Measurements from ENCODE around the gene AUH. TPM values are rescaled to one million over a fixed set of nuclear protein-coding genes. Genes with fewer than 3 reads are reported as not detected.
"Not testable (repeated sequence)": the region's sequence is repeated elsewhere in the genome, so short reads cannot be mapped to it uniquely, and the experiment has no call there.

Gene AUH
- polyA plus RNA-seq, 1 donor, result 15.0 TPM

- DNase-seq (ENCODE audit: low read depth), result no peak
Observed at GRCh38 chr9:91208837-91209236, 152.9 kb downstream of the AUH start.

GRCh38 chr9:91208419-91208745, 153.3 kb downstream of the AUH start:
- DNase-seq (ENCODE audit: low read depth), result no peak

GRCh38 chr9:91207729-91208418, 153.8 kb downstream of the AUH start:
- no peak for DNase-seq (ENCODE audit: low read depth)

- no peak for DNase-seq (ENCODE audit: low read depth)
Observed at GRCh38 chr9:91207397-91207728, 154.4 kb downstream of the AUH start.

- DNase-seq (ENCODE audit: low read depth), result no peak
Observed at GRCh38 chr9:91206806-91207205, 154.9 kb downstream of the AUH start.

GRCh38 chr9:91202736-91203283, 158.9 kb downstream of the AUH start:
- DNase-seq (ENCODE audit: low read depth), result no peak

- no peak for DNase-seq (ENCODE audit: low read depth)
Observed at GRCh38 chr9:91200692-91201336, 160.9 kb downstream of the AUH start.

GRCh38 chr9:91199739-91200497, 161.8 kb downstream of the AUH start:
- no peak for DNase-seq (ENCODE audit: low read depth)

GRCh38 chr9:91198881-91199280, 162.8 kb downstream of the AUH start:
- DNase-seq (ENCODE audit: low read depth), result not testable (repeated sequence)

GRCh38 chr9:91198405-91198804, 163.3 kb downstream of the AUH start:
- DNase-seq (ENCODE audit: low read depth), result no peak

GRCh38 chr9:91197232-91198181, 164.2 kb downstream of the AUH start:
- DNase-seq (ENCODE audit: low read depth), result peak; percentile 94

GRCh38 chr9:91196103-91196950, 165.4 kb downstream of the AUH start:
- no peak for DNase-seq (ENCODE audit: low read depth)

GRCh38 chr9:91195372-91196012, 166.2 kb downstream of the AUH start:
- no peak for DNase-seq (ENCODE audit: low read depth)

GRCh38 chr9:91193658-91194391, 167.9 kb downstream of the AUH start:
- DNase-seq (ENCODE audit: low read depth), result no peak

GRCh38 chr9:91193087-91193657, 168.5 kb downstream of the AUH start:
- no peak for DNase-seq (ENCODE audit: low read depth)

- DNase-seq (ENCODE audit: low read depth), result no peak
Observed at GRCh38 chr9:91192381-91193086, 169.2 kb downstream of the AUH start.

GRCh38 chr9:91191411-91192380, 170.0 kb downstream of the AUH start:
- DNase-seq (ENCODE audit: low read depth), result no peak

All from forelimb muscle (tissue), 1 donor.